Activated CD4-positive, alpha-beta memory T cell treated with anti-CD3 and anti-CD28 coated beads for 36 hours (primary cell): Measurements from ENCODE around the gene BRI3. TPM values are rescaled to one million over a fixed set of nuclear protein-coding genes. Genes with fewer than 3 reads are reported as not detected.

Experiments used
- total RNA-seq, 2 experiments: library from RNA; stranded (reverse); gene quantifications; one replicate each; pipeline ENCODE4 v1.2.3, GENCODE V29; 2021

The BRI3 gene
- total RNA-seq, 2 experiments from 2014 or later, result 52.0 to 52.9 TPM

Other genes with a start within 250 kb of the BRI3 start
- 10 to 100 TPM; 10.6 to 10.8 TPM for gene LMTK2, start 174.8 kb upstream of the BRI3 start, total RNA-seq
- under 1 TPM in 1 of 2 experiments, not detected in 1; 0.67 TPM for gene BHLHA15, start 70.2 kb upstream of the BRI3 start, total RNA-seq
- 10 to 100 TPM; 34.5 to 35.3 TPM for gene TECPR1, start 29.5 kb upstream of the BRI3 start, total RNA-seq
- gene BAIAP2L1, start 119.4 kb downstream of the BRI3 start, total RNA-seq, result 1 to 10 TPM; 3.2 to 4.5 TPM